Inferior parietal cortex (tissue), 1 donor: ENCODE data around the gene BOLA3.
"Not testable (repeated sequence)": the region's sequence is repeated elsewhere in the genome, so short reads cannot be mapped to it uniquely, and the experiment has no call there.

Experiments
- DNase-seq: peaks from one replicate; pipeline ENCODE4 v3.0.0-alpha.2; 2016; ENCODE audit errors: extremely low spot score

BOLA3 gene

GRCh38 chr2:74147727-74148456 lies at the start of gene BOLA3:
BOLA3 (minus strand) TSS chr2:74147912; CDS start chr2:74147874, 38 bp downstream.
- peak; percentile 72 for DNase-seq

- no peak for DNase-seq
These were observed 49.3 kb upstream of the BOLA3 start for GRCh38 chr2:74197049-74197448.

- no peak for DNase-seq
These were observed 47.1 kb upstream of the BOLA3 start for GRCh38 chr2:74194799-74195198.

- no peak for DNase-seq
These were observed 44.1 kb upstream of the BOLA3 start for GRCh38 chr2:74191596-74192380.

- DNase-seq = no peak
These were observed 41.0 kb upstream of the BOLA3 start for GRCh38 chr2:74188696-74189095.

GRCh38 chr2:74188018-74188601 lies 40.4 kb upstream of the BOLA3 start:
- DNase-seq = no peak

- not testable (repeated sequence) for DNase-seq
These were observed 39.0 kb upstream of the BOLA3 start for GRCh38 chr2:74186706-74187105.

GRCh38 chr2:74186038-74186437 lies 38.3 kb upstream of the BOLA3 start:
- DNase-seq = peak; percentile 43

GRCh38 chr2:74183878-74184277 lies 36.2 kb upstream of the BOLA3 start:
- DNase-seq = no peak

GRCh38 chr2:74181739-74182138 lies 34.0 kb upstream of the BOLA3 start:
- DNase-seq = peak; percentile 47

GRCh38 chr2:74179063-74179865 lies 31.6 kb upstream of the BOLA3 start:
- no peak for DNase-seq

- DNase-seq = peak; percentile 98
These were observed 30.7 kb upstream of the BOLA3 start, which contains the start of gene MOB1A for GRCh38 chr2:74178211-74179062. MOB1A (minus strand) TSS chr2:74178879; CDS start chr2:74178674, 205 bp downstream.

GRCh38 chr2:74177696-74178095 lies 30.0 kb upstream of the BOLA3 start:
- DNase-seq = no peak

- DNase-seq = no peak
These were observed 27.2 kb upstream of the BOLA3 start for GRCh38 chr2:74174909-74175308.

GRCh38 chr2:74168739-74169138 lies 21.0 kb upstream of the BOLA3 start:
- no peak for DNase-seq

GRCh38 chr2:74164761-74165160 lies 17.0 kb upstream of the BOLA3 start:
- no peak for DNase-seq

GRCh38 chr2:74162951-74163350 lies 15.2 kb upstream of the BOLA3 start:
- DNase-seq = no peak

- DNase-seq = no peak
These were observed 8.1 kb upstream of the BOLA3 start for GRCh38 chr2:74155830-74156229.

GRCh38 chr2:74152954-74153353 lies 5.2 kb upstream of the BOLA3 start:
- no peak for DNase-seq

- no peak for DNase-seq
These were observed 2.0 kb upstream of the BOLA3 start for GRCh38 chr2:74149570-74150319.
